Endothelial cell of umbilical vein (primary cell): Measurements from ENCODE around the gene ZIM2. TPM values are rescaled to one million over a fixed set of nuclear protein-coding genes. Genes with fewer than 3 reads are reported as not detected.

ENCODE experiments used
- BruUV-seq: library from RNA; stranded (reverse); fragments of 400-500 nt; replicated peaks from 2 replicates; lab custom pipeline; 2021; lab: Mats Ljungman, UMichigan
- CTCF ChIA-PET: fragments of 300-600, 350-600 bp; sonication (Branson Sonifier 250); formaldehyde crosslinking; loops from one replicate; lab custom pipeline; 2021; ENCODE audit warnings: antibody characterized with exemption, inconsistent platforms; lab: Charles Lee
- POLR2A ChIA-PET: fragments of 300-600, 350-600 bp; sonication (Branson Sonifier 250); formaldehyde crosslinking; loops from one replicate; lab custom pipeline; 2021; ENCODE audit warnings: antibody characterized with exemption, inconsistent platforms; lab: Charles Lee
- DNase-seq: peaks from one replicate; pipeline ENCODE4 v3.0.0-alpha.2; 2011; ENCODE audit warnings: low read depth, low spot score
- FAIRE-seq: peaks from 2 replicates; lab custom pipeline; 2011; peaks lifted over from hg19 to GRCh38; lab: Jason Lieb, UNC
- H2AFZ ChIP-seq: 2 replicates; pipeline ENCODE4 v1.6.0; 2012; ENCODE audit warnings: low read depth, low read length, control low read depth, inconsistent platforms
- H3K27ac ChIP-seq: 2 replicates; pipeline ENCODE4 v1.5.1; 2011; ENCODE audit warnings: low read depth, mild to moderate bottlenecking, control low read depth, low read length, moderate library complexity; ENCODE audit not compliant: insufficient read depth
- H3K27me3 ChIP-seq, 2 experiments: 2 replicates each; pipeline versions ENCODE4 v1.6.0 to v1.6.1; 2011; ENCODE audit warnings: low read length in 2 of 2, mixed read lengths in 1 of 2; ENCODE audit not compliant: control insufficient read depth in 2 of 2, insufficient read depth in 2 of 2
- H3K36me3 ChIP-seq, 2 experiments: 2 replicates in 1 of 2; 3 replicates in 1 of 2; pipeline ENCODE4 v1.5.1; 2011; ENCODE audit warnings: low read length in 2 of 2, mild to moderate bottlenecking in 1 of 2, moderate library complexity in 1 of 2; ENCODE audit not compliant: control insufficient read depth in 2 of 2, insufficient read depth in 2 of 2; ENCODE audit errors: extremely low read depth in 1 of 2
- H3K4me1 ChIP-seq: 3 replicates; pipeline ENCODE4 v1.5.1; 2011; ENCODE audit warnings: mild to moderate bottlenecking, low read length; ENCODE audit not compliant: control insufficient read depth, insufficient read depth; ENCODE audit errors: extremely low read depth
- H3K4me2 ChIP-seq: 2 replicates; pipeline ENCODE4 v1.6.1; 2011; ENCODE audit warnings: low read length, control low read depth, mixed read lengths; ENCODE audit not compliant: insufficient read depth
- H3K4me3 ChIP-seq, 3 experiments: fragments of 200-600 bp in 1 of 3; sonication (generic), shearing (Covaris generic) in 1 of 3; replicated peaks in 1 of 3; 2 replicates each; pipeline ENCODE4 v1.5.1; 2011 to 2016; ENCODE audit warnings: control low read depth in 3 of 3, low read length in 3 of 3, mild to moderate bottlenecking in 2 of 3, inconsistent platforms in 1 of 3, low read depth in 1 of 3, moderate library complexity in 1 of 3; ENCODE audit not compliant: insufficient read depth in 1 of 3
- H3K79me2 ChIP-seq: 2 replicates; pipeline ENCODE4 v1.6.0; 2012; ENCODE audit warnings: low read length, inconsistent platforms; ENCODE audit not compliant: control insufficient read depth, insufficient read depth
- H3K9ac ChIP-seq: replicated peaks from 2 replicates; pipeline ENCODE3; 2011; ENCODE audit warnings: low read length, control low read depth; ENCODE audit not compliant: insufficient read depth; ENCODE audit errors: extremely low read depth
- H3K9me1 ChIP-seq: replicated peaks from 3 replicates; pipeline ENCODE4 v1.6.0; 2011; ENCODE audit warnings: mild to moderate bottlenecking, low read length; ENCODE audit not compliant: control insufficient read depth, insufficient read depth; ENCODE audit errors: extremely low read depth
- H3K9me3 ChIP-seq: replicated peaks from 2 replicates; pipeline ENCODE4 v1.5.1; 2012; ENCODE audit warnings: low read length, inconsistent platforms; ENCODE audit not compliant: control insufficient read depth, insufficient read depth
- H4K20me1 ChIP-seq: replicated peaks from 2 replicates; pipeline ENCODE3; 2011; ENCODE audit warnings: mild to moderate bottlenecking, low read length; ENCODE audit not compliant: control insufficient read depth, insufficient read depth; ENCODE audit errors: extremely low read depth
- EZH2 ChIP-seq: IDR thresholded peaks from 2 replicates; pipeline ENCODE4 v1.6.1; 2012; ENCODE audit warnings: borderline replicate concordance, low read depth, mild to moderate bottlenecking, moderate library complexity, low read length, inconsistent platforms; ENCODE audit not compliant: severe bottlenecking
- FOS ChIP-seq: IDR thresholded peaks from 2 replicates; pipeline ENCODE4 v1.6.1; 2011; ENCODE audit warnings: mild to moderate bottlenecking, low read length, moderate library complexity, borderline replicate concordance; ENCODE audit not compliant: insufficient read depth
- GATA2 ChIP-seq: IDR thresholded peaks from 2 replicates; pipeline ENCODE4 v1.7.0; 2011; ENCODE audit warnings: low read depth, mild to moderate bottlenecking, moderate library complexity, mixed read lengths, low read length; ENCODE audit not compliant: insufficient read length, insufficient read depth
- MYC ChIP-seq: IDR thresholded peaks from one replicate; pipeline ENCODE4 v1.6.1; 2011; ENCODE audit warnings: mild to moderate bottlenecking, low read depth, low read length
- POLR2AphosphoS5 ChIP-seq: IDR thresholded peaks from 2 replicates; pipeline ENCODE4 v1.6.1; 2012; ENCODE audit warnings: low read depth, mild to moderate bottlenecking, control low read depth, low read length, moderate library complexity; ENCODE audit not compliant: insufficient read depth
- dilution Hi-C: fragments of 300-500 bp; cut with MboI; formaldehyde crosslinking; loops from one replicate; pipeline ENCODE4 v1.15.0; 2019; ENCODE audit warnings: low sequenced_read_pairs; ENCODE audit not compliant: extremely low pct_ligation_motif_present
- intact Hi-C: fragments of 100-400 bp; cut with micrococcal nuclease; formaldehyde crosslinking; loops from one replicate; pipeline ENCODE4 v1.10.0; 2022
- polyA plus RNA-seq, 4 experiments: library from polyadenylated mRNA; depleted of rRNA in 3 of 4; stranded (reverse) in 3 of 4; unstranded in 1 of 4; fragments of >200 nt; gene quantifications; 2 replicates each; pipeline versions ENCODE4 v1.2.1 to v1.2.3, GENCODE V29; 2011 to 2012; ENCODE audit warnings: missing spikeins in 1 of 4
- total RNA-seq: library from RNA; stranded (reverse); gene quantifications from 2 replicates; pipeline ENCODE4 v1.2.3, GENCODE V29; 2021
- TF ChIP-seq, protein P1 (sequence below): IDR thresholded peaks from 2 replicates; pipeline ENCODE4 v1.6.1; 2011; ENCODE audit not compliant: insufficient read depth, insufficient read length

Gene ZIM2
- total and polyA plus RNA-seq, 2 donors (not counting 3 experiments of a cell fraction or from before 2014, with no cell fraction given): not detected

DNA sequence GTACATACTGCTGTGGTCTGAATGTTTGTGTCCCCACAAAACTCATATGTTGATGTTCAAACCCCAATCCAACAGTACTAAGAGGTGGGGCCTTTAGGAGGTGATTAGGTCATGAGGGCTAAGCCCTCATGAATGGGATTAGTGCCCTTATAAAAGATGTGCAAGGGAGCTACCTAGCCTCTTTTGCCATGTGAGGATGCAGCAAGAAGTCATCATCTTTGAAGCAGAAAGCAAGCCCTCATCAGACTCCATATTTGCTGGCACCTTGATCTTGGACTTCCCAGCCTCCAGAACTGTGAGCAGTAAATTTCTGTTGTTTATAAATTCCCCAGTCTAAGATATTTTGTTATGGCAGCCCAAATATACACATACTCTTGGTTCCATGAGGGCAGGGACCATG, 33.9 kb downstream of the ZIM2 start:
- Histone ChIP-seq H3K27me3 (no peaks in the 10 kb centered on the region), H3K9ac (no peak overlapping the region), H3K79me2 (no peaks in the 10 kb centered on the region), H3K36me3 (no peaks in the 10 kb centered on the region), H3K27ac (no peak overlapping the region), H3K4me1 (no peaks in the 10 kb centered on the region), H4K20me1 (no peaks in the 10 kb centered on the region), H3K9me3 (peaks cover 3% of the 10 kb centered on the region), H3K4me2 (no peak overlapping the region), H3K9me1 (no peaks in the 10 kb centered on the region), H2AFZ (no peak overlapping the region), H3K4me3 (no peak overlapping the region)
- FAIRE-seq (no peak), DNase-seq (no peak)
- dilution Hi-C loops: no loop called here
- intact Hi-C loops: no loop called here
- ChIA-PET POLR2A (no interaction called here), CTCF (no interaction called here)
- TF ChIP-seq MYC: no peak
- TF ChIP-seq, protein P1, sequence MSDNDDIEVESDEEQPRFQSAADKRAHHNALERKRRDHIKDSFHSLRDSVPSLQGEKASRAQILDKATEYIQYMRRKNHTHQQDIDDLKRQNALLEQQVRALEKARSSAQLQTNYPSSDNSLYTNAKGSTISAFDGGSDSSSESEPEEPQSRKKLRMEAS: no peak
- BruUV-seq: no TSS peak

GRCh38 chr19:56778351-56778750, 62.2 kb downstream of the ZIM2 start:
- no peak overlapping the region for H3K9ac ChIP-seq
- no peaks in the 10 kb centered on the region for H3K79me2 ChIP-seq
- no peaks in the 10 kb centered on the region for H3K4me1 ChIP-seq
- intact Hi-C loops: no loop called here
- TF ChIP-seq, protein P1: no peak
- TF ChIP-seq GATA2: no peak
- TF ChIP-seq FOS: no peak
- TF ChIP-seq EZH2: no peak
- TF ChIP-seq POLR2AphosphoS5: no peak
- H3K27ac ChIP-seq: no peak overlapping the region
- H3K36me3 ChIP-seq: no peaks in the 10 kb centered on the region
- no peak overlapping the region for H3K4me3 ChIP-seq
- no peak overlapping the region for H3K4me2 ChIP-seq
- no peaks in the 10 kb centered on the region for H3K9me1 ChIP-seq
- BruUV-seq: no TSS peak
- ChIA-PET CTCF (no interaction called here), POLR2A (no interaction called here)
- H3K27me3 ChIP-seq: no peaks in the 10 kb centered on the region
- dilution Hi-C loops: no loop called here
- DNase-seq: no peak
- no peak for FAIRE-seq
- H2AFZ ChIP-seq: no peak overlapping the region
- no peaks in the 10 kb centered on the region for H4K20me1 ChIP-seq
- H3K9me3 ChIP-seq: peaks cover 7% of the 10 kb centered on the region
